Stimulated activated naive CD4-positive, alpha-beta T cell (primary cell): Measurements from ENCODE around the gene KREMEN1.

Experiments
- DNase-seq, 6 experiments: peaks; one replicate each; lab custom pipeline; 2025; lab: John Stamatoyannopoulos, UW

The KREMEN1 gene

GRCh38 chr22:29190051-29190450 is 117.2 kb downstream of the KREMEN1 start:
- DNase-seq, result no peak

DNA sequence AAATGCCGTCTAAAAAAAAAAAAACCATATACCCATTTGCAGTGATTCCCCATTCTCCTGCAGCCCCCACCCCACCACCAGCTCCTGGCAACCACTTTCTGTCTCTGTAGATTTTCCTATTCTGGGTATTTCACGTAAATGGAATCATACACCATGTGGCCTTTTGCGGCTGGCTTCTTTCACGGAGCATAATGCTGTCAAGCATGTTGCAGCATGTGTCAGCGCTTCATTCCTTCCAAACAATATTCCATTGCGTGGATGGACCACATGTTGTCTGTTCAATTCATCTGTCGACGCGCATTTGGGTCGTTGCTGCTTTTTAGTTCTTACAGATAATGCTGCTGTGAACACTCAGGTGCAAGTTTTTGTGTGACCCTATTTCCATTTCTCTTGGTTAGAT is 118.1 kb downstream of the KREMEN1 start:
- no peak for DNase-seq

- DNase-seq, result no peak
Observed at GRCh38 chr22:29193021-29193420, 120.2 kb downstream of the KREMEN1 start.

GRCh38 chr22:29194184-29194583 is 121.3 kb downstream of the KREMEN1 start:
- no peak for DNase-seq

DNA sequence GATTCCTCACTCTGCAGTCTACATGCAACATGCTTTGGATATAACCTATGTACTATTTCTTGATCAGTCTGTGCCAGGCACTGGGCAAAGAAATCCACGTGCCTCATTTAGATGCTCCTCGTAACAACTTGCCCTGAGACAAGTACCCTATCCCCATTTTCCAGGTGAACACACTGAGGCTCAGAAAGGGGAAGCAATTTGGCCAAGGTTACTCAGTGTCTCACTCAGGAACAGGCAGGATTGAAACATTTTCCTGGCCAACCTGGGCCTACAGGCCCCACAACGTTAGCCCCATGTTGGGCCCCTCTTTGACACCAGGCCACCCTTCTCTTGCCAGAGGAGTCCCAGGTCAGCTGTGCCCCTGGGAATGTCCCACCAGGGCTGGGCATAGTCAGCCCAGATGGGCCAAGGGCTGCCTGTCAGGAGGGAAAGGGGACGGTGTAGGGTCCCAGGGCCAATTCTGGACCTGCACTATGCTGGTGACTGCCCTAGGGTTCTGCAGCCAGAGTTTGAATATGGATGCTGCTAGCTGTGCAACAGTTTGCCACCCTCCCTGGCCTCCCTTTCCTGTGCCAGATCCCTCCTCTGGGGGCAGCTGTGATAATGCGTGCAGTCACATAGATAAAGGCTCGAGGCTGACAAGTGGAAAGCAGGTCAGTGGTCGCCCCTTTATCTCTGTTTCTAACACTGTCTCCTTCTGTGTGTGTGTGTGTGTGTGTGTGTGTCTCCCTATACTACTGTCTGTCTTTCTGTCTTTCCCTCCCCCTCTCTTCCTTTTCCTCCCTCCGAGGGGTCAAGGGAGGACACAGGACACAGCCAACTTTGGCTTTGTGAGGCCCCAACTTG is 122.5 kb downstream of the KREMEN1 start:
- DNase-seq, result no peak

- DNase-seq, result no peak
Observed at GRCh38 chr22:29195964-29196666, 123.3 kb downstream of the KREMEN1 start.

DNA sequence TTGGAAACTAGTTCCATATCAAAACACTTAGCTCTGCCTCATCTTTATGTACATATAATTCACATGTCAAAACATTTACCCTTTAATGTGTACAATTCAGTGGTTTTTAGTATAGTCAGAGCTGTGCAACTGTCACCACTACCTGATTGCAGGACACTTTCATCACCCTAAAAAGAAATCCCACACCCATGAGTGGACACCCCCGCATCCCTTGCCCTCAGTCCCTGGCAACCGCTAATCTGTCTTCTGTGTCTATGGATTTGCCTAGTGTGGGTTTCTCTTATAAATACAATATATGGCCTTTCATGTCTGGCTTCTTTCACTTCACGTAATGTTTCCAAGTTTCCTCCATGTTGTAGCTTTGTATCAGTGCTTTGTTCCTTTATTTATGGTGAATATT is 124.3 kb downstream of the KREMEN1 start:
- DNase-seq, result no peak

- no peak for DNase-seq
Observed at GRCh38 chr22:29198240-29198639, 125.4 kb downstream of the KREMEN1 start.

GRCh38 chr22:29199702-29200400 is 127.0 kb downstream of the KREMEN1 start:
- DNase-seq, result no peak

- DNase-seq, result no peak
Observed at GRCh38 chr22:29200901-29201300, 128.1 kb downstream of the KREMEN1 start.

DNA sequence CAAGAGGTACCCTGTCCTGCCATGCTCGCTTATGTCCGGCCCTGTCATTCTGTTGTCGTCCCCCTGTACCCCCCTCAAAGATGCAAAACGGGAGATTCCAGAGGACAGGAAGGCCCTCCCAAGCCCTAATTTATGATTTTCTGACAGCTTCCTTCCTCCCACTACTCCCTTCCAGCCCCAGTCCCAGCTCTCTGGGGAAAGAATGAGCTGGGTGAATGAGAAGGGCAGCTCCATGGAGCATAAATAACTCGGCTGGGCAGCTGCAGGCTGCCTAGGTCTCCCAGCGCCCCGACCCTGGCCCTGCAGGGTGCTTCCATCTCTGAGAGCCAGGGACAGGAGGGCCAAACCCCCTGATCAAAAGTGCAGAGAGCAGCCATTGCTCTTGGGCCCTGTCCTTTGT is 128.9 kb downstream of the KREMEN1 start:
- no peak for DNase-seq

GRCh38 chr22:29202212-29203192 is 129.7 kb downstream of the KREMEN1 start:
- DNase-seq, result peak in 1 of 6 experiments; percentile 4

DNA sequence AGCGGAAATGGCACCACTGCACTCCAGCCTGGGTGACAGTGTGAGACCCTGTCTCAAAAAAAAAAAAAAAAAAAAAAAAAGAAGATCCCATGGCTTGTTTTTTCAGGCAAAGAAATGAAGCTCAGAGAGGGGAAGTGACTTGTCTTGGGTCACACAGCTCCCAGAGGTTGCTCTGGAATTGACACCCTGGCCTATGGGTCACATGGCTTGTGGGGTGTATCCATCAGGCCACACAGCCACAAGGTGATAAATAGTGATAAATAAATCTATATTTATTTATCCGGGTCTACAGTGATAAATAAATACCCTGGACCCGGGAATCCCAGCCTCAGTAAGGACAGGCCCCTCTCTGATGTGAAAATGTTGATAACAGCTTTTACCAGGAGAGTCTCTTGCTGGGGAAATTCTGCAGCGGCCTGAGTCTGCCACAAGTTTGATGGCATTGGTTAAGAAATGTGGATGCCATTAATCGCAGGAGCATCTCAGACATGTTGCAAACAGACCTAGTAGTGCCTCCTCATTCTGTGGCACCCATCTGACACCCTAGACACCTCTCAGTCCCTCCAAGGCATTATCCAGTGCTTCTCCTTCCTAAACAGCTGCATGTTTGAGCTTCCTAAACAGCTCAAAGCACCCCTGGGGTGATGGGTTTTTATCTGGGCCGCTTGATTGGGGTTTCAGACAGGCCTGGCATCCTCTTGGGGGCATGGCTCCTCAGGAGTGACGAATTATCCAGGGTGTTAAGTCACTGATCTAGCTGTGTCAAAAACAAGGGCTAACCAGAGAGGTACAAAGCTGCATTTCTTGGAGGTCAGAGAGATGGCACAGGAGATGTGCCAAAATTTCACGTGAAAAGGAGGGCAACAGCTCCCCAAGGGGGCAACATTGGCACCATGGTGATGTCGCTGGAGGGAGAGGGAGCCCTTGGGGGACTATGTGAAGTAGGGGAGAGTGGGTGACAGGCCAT is 130.9 kb downstream of the KREMEN1 start:
- DNase-seq, result no peak

- peak in 1 of 6 experiments; percentile 1 for DNase-seq
Observed at GRCh38 chr22:29204455-29205183, 131.8 kb downstream of the KREMEN1 start.

GRCh38 chr22:29205252-29205593 is 132.4 kb downstream of the KREMEN1 start:
- no peak for DNase-seq

- DNase-seq, result no peak
Observed at GRCh38 chr22:29205594-29206371, 132.9 kb downstream of the KREMEN1 start, which contains the start of gene EMID1. Gene EMID1 (plus strand): TSS chr22:29205896. CDS start chr22:29206039, 143 bp downstream.

- DNase-seq, result no peak
Observed at GRCh38 chr22:29206372-29207242, 133.8 kb downstream of the KREMEN1 start.

DNA sequence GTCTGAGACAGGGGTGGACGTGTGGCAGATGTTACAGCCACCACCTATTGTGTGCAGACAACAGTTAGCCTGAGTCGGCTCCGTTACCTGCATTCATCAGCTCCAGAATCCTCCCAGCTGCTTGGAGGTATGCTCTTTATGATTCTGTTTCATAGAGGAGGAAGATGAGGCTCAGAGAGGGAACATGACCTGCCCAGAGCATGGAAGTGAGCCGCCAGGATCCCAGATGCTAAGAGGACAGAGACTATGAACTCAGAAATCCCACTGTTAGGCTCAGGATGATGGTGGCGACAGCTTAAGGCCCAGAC is 134.4 kb downstream of the KREMEN1 start:
- no peak for DNase-seq
